ENCODE results near the gene CAMSAP1.
A peak's percentile ranks its signal among the peaks of the same experiment; 100 is the strongest.

CAMSAP1 gene

DNA sequence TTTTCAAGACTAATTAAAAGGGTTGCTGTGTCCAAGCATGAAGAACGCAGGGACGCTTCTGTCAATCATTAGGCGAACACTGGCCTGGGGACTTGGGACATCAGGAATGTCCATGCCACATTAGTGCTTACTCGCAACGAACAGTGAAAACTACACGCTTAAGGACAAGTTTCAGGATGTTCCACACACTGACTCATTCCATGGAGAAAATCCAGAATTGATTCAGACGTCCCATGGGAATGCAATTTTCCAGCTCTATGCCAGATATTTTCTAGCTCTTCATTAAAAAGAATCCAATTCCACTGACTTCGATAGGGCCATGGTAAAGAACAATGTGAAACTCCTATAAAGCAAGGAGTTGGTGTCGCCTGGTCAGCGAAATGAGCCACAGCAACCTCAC is 98.2 kb downstream of the CAMSAP1 start:
- no peak for DNase-seq

DNA sequence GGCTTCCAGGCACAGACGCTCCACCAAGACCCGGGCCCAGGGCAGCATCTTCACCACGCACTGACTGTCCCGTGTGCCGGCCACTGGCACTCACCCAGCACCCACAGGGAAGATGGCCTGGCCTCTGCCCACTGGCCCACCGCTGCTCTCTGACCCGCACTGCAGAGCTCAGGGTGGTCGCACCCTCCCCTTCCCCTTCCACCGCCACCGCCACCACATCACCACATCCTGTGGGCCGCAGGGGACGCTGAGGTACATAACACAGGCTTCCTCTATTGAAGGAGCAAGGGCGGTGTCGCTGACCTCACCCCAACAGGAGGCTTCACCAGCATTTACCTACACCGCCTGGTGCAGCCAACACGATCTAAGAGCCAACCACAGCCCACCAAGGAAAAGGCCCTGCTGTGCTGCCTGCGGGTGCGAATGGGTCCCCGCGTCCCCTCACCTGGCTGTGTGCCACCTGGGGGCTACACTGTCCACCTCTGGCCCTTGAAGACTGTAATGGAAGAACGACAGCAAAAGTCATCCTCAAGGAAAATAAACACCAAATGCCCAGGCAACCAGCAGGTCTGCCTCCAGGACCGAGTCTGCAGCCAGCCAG is 101.8 kb downstream of the CAMSAP1 start:
- DNase-seq: no peak

DNA sequence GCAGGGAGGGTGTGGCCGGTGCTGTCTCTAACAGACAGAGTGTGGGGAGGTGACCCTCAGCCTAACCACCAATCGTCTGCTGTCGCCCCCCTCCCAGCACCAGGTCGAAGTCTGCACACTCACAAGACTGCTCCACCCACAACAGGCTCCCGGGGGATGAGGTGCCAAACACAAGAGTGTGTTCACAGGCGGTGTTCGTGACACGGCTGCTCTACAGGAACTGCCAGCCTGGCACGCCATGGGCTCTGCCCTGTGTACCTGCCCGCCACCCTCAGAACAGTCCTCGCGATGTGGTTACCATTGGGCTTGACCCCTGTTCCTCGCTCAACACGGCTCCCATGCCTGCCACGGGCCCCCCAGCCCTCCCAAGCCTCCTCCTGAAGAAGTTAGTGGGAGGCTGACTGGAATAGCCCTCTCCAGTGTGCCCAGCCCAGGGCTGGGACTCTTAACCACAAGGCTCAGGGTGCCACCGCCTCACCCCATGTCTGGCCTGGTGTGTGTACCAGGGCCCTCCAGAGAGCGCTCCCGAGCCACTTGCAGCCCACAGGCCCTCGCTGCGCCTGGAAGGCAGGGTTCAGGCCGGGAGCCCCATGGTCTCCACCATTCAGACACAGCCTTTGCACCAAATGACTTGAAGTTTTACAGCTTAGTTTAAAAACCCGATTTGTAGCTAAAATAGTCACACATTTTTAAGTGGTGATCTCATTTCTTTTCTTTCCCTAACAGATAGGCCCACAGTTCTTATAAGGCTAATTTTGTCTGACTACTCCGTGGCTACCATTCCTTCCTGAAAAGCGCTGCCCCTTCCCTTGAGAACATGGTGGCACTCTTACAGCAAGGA is 102.5 kb downstream of the CAMSAP1 start:
- DNase-seq: no peak

DNA sequence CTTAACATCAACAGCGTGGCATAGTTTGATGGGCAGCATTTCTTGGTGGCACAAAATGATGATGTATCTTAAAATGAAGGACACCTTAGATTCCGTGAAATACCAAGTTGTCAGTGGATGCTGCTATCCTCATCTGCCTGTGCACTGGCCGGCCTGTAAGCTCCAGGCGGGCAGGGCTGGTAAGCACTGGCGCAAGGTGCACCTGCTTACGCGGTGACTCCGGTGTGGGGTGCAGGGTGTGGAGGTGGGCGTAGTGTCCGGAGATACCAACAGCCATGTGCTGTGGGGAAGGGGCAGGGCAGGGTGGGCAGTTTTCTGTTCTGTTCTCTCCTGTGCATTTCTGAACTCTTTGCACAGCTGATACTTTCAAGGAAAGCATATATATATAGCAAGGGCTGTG is 103.9 kb downstream of the CAMSAP1 start:
- no peak for DNase-seq

DNA sequence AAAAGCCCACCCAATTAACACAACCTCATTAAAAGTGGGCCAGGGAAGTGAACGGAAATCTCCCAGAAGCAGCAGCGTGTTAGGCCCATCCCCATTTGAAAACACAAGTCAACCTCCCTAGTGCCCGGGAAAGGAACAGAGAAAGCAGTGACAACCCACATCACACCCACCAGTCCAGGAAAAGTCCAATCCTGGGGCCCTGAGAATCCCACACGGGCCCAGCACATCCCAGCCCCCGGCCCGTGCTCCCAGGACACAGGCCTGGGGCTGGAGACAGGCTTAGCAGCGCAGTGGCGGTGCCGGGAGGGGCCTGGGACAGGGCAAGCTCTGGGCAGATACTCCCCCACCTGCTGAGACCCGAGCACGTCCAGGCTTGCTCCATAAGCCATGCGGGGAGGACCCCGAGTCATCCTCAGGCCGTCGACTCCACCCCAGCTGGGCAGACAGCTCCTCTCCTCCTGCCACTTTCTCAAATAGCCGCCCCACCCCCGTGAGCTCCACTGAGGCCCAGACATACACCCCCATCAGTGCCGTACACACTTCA is 104.4 kb downstream of the CAMSAP1 start:
- no peak for DNase-seq

DNA sequence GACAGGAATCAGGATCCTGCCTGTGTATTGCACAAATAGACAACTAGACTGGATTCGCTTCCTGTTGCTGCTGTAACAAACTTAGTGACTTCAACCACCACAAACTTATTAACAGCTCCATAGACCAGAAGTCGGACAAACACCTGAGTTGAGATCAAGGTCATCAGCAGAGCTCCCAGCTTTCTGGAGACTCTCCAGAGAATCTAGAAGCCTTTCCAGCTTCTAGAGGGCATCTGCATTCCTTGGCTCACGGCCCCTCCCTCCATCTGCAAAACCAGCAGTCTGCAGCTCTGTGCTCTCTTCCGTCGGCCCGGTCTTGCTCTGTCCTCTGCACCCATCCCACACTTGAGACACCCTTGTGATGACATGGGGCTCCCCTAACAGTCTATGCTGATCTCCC is 106.3 kb downstream of the CAMSAP1 start:
- no peak for DNase-seq

DNA sequence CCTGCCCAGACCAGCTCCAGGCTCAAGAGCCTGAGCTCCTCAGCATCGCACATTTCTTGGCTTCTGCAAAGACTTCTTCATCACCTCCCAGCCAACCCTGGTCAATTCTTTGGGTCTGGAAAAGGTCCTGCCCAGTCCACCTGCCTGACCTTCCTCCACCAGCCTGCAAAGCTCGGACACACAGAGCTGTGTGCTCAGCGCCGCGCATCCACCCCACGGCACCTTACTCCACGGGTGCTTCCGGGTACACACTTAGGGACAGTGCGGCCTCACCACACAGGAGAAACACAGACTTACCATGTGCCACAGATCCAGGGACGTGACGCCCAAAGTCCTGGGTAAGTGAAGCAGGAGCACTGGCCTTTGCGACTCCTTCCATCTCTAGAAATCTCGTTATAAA is 108.1 kb downstream of the CAMSAP1 start:
- no peak for DNase-seq

DNA sequence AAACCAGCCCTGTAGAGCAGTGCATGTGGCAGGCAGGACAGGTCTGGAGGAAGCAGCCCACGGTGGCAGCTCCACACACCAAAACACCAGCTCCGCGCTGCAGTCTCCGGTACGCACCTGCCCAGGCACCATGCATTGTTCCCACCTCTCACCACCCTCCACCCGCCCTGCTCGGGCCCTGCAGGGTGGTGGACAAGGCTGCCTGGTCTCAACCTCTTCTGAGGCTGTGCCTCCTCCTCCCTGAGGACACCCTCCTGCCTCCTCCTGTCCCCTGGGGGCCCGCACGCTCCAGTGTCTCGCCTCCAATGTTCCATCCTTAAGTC is 109.1 kb downstream of the CAMSAP1 start:
- DNase-seq: no peak

DNA sequence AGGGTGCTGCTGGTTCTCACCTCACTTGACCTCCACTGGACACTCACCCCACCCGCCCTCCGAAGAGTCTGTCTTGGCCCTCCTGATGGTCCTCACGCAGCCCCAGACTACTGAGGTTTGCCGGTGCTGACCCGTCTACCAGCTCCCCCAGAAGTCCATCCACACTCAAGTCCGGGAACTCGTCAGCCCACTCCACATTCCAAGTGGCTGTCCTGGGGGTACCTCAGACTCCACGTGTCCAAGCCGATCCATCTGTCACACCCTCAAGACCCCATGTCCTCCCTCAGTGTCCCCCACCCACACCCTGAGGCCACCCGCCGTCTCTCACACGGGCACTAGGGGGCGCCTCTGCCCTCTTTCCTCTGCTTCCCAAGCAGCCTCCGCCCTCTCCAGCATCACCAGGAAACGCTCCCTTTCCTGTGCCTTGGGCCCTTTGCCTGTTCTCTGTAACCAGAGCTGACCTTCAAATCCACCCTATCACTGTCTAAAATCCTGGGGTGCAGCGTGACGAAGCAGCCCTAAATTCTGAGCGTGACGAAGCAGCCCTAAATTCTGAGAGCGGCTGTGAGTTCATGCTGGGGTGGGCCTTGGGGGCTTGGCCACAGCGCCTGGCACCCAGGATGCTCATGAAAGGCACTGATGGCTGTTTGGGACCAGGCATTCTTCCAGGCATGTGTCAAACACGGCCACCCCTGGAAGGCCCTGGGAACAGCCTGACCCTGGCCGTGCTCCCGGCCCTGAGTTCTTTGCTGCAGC is 109.7 kb downstream of the CAMSAP1 start:
- peak; percentile 77 for DNase-seq

DNA sequence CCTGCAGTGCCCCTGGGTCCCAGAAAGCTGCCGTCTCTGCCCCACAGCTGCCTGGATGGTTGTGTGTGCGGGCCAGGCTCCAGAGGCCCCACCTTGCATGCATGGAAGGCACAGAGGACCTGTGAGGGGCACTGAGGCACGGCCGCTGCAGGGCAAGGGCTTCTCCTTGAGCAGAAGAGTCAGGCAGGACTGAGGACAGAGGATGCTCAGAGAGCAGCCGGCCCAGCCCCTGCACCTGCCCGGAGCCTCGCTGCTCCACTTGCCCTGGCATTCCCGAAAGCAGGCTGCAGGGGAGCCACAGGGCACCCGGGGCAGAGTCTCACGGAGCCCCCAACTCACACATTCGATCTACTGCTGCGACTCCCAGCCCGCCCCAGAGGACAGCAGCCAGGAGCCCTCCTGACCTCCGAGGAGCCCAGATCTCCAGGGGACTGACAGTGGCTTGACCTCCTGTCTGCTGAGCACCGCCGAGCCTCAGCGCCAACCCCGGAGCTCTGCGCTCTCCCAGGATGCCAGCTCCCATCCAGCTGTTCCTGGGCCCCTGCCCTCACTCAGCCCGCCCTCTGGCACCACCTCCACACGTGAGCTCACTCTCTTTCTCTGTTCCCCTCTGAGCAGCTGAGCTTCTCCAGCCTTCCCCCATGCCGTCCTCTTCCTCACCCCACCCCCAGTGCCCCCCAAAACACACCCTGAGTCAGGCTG is 110.4 kb downstream of the CAMSAP1 start:
- no peak for DNase-seq

DNA sequence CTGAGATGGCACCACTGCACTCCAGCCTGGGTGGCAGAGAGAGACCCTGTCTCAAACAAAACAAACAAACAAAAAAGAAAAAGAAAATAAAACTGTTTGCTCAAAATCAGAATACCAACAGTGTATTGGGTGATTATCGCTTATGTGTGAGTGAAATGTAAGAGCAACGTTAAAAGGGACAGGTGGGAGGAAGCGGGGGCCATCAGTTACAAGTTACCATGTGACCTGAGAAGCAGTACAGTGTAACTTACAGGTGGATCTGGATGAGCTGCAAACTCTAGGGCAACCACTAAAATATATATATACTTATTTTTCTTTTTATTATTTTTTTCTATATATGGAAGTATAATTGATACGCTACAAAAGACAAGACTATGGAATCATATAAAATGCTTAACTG is 112.0 kb downstream of the CAMSAP1 start:
- no peak for DNase-seq

DNA sequence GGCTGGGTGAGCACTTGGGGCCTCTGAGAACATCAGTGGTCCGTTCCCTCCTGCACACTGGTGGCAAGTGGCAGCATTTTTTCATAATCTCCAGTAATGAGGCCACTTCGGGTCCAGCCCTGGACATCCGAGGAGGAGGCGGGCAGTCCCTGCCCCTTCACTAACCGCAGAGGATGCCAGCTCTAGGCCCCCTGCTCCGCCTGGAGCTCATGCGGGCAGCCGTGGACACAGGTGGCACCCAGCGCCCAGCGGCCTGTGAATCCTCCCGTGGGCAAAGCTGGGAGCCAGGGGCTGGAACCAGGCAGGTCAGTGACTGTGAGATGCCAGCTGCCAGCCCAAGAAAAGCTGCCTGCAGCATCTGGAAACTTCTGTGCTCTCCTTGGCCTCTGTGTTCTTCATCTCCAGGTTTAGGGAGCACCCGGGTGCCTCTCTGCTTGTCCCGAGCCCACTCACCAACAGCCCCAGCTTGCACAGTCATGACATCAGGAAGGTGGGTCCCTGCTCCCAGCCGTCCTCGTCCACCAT is 112.9 kb downstream of the CAMSAP1 start:
- DNase-seq: no peak

DNA sequence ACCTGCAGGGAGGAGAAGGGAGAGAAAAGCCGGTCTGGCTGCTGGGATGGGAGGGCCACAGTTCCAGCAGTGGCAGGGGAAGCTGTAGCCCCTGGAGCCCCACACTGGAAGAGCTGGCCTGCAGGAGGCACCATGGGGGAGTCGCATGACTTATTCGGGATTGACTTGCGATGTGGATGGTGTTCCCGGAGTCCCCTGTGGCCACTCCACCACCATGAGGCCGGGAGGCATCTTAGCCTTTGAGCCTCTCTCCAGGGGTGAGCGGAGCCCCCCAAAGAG is 113.3 kb downstream of the CAMSAP1 start:
- DNase-seq: no peak

DNA sequence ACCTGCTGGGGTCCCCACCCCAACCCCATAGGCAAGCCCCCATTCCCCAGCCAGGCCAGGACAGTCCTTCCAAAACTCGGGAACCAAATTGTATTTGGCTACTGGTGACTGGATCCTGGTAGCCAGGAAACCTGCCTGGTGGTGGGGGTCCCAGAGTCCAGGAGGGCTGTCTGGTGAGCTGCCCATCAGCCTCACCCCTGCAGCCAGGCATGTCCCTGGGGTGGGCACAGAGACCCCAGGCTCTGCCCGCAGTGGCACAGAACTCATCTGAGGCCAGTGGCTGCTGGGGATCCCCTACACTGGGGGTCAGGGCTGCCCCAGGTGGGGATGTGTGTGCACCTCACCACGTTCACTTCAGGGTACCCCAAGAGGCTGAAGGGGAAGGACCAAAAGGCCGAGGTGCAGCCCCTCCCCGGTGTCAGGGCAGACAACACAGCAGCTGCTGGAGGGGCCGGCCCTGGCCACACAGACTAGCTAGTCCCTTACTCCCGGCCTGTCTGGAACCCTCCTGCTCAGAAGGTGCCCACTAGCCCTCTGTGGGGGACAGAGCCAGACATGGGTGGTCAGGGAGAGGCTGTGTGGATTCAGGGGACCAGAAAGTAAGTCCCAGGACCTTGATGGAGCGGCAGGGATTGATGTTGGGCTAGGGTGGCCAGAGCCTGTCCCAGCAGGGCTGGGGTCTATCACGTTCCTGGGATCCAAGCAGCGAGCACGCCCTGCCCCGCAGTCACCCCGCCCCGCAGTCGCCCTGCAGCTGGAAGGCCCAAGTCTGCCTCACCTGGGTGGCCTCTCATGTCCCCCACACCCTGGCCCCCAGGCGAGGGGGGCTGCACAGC is 113.9 kb downstream of the CAMSAP1 start:
- no peak for DNase-seq

DNA sequence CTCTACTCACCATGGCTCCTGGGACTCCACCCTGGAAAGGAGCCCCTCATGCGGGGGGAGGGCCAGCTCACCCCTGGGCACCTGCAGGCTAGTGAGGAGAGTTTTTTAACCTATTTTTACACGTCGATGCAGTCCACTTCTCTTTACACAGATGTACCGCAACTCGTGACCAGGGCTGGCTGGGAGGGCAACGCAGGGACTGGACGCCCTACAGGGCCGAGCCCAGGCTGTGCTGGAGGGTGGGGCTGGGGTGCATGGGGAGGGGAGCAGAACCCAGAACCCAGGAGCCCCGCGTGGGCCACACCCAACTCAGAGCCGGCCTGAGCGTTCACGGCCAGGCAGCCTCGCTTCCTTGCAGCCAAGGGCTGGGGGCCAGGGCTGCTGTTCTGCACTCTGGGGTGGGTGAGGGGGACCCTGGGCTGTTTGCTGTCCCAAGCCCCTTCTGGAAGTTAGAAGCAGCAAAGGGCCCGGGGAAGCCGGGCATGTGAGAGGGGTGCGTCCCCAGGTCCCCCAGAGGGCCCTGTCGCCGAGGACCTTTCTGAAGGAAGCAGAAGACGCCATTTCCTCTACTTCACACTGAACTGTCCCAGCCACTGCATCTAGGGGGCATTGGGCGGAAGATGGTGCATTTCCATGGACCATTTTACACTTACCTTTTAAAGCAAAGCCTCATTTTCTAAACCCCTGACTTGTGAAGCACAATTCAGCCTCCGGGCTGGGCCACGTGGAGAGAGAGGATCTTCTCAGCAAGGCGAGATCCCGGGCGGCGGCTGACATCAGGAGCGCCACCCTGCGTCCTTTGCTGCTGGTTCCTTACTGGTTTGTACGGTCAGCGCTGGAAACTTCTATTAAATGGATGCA is 114.8 kb downstream of the CAMSAP1 start:
- no peak for DNase-seq

DNA sequence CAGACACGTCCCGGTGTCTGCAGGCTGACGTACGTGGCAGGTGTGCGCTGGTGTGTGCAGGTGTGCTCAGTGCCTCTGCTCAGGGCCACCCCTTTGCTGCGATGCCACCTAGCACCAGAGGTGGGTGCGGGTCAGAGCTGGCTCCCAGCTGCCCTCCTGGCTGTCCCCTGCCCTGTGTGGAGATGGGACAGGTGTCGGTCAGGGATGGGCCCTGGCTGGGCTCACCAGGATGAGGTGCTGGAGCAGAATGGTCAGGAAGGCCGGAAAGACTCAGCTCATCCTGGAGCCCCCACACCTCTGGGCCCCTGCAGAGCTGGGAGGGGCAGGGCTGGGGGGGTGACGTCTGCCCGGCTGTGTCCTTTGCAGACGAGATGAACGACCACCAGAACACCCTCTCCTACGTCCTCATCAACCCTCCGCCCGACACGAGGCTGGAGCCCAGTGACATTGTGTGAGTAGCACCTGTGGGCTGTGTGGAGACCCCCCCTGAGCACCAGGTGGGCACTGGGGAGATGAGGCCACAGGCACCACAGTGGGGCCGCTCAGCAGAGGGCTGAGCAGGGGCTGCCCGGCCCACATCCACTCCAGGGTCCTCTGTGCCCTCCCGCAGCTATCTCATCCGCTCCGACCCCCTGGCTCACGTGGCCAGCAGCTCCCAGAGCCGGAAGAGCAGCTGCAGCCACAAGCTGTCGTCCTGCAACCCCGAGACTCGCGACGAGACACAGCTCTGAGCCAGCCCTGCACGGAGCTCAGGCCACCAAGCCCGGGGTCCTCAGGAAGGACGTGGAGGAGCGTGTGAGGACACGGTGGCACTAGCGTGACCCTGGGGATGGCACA is 115.7 kb downstream of the CAMSAP1 start:
- no peak for DNase-seq

DNA sequence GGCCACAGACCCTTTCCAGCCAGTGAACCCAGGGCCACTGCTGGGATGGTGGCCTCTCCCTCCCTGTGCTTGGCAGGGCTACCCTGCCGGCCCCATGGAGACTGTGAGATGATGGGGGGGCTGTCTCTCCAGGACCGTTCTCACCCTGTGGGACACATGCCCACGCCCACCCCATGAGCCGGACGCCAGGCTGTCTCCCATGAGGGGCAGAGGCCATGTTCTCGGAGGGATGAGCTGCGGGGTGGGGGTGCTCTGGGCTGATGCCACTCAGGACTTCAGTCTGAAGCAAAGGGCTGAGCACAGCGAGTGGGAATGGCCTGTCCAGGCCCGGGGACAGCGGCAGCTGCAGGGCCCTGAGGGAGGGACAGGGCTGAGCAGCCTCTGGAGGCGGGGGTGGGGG is 116.5 kb downstream of the CAMSAP1 start:
- DNase-seq: no peak

DNA sequence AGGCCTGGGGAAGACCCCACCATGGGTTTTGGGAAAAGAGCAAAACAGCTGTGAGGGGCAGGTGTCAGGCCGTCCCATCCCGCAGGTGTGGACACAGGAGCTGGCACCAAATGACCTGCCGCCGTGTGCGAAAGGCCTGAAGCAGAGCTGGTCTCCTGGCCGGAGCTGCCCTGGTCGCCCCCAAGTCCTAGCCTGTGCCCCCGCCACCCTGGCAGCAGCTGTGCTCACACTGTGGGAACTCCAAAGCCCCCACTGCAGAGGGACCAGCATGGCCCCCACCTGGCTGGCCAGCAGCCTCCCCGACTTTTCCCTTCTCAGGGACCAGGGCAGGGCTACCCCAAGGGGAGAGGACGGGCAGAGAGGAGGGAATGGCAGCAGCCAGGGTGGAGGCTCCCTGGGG is 117.0 kb downstream of the CAMSAP1 start:
- no peak for DNase-seq

DNA sequence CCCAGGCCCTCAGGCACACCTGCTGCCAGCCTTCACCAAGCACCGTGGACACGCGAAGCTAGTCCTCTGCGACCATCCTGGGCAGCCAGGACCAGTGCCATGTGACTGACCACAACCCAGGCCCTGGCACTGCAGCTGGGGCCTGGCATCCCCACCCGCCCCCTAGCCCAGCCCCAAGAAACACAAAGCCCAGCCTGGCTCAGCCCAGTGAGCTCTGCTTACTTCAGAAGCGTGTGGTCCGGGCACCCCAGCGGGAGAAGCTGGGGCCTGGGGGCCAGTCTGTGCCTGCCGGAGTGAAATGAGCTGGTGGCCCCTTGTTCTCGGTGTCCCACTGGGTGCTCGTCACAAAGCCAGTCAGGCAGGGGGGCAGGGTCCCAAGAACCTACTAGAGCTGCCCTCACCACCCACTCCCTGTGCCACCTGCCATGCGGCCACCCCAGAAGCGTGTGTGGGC is 117.5 kb downstream of the CAMSAP1 start:
- no peak for DNase-seq

Data from stimulated activated CD8-positive, alpha-beta memory T cell treated with anti-CD3 and anti-CD28 coated beads, Interleukin-4, amount 100 ng/mL, for 48 hours (primary cell).